Calu3 (cell line): ENCODE results near the gene LIMS2. TPM values are rescaled to one million over a fixed set of nuclear protein-coding genes. Genes with fewer than 3 reads are reported as not detected.

ENCODE experiments used
- BruUV-seq: library from RNA; stranded (reverse); fragments of 400-500 nt; replicated peaks from 2 replicates; lab custom pipeline; 2021; lab: Mats Ljungman, UMichigan
- CTCF ChIA-PET: fragments of 300-600 bp; sonication (Branson Sonifier 250); formaldehyde crosslinking; loops from one replicate; lab custom pipeline; 2022; ENCODE audit warnings: antibody characterized with exemption; lab: Charles Lee
- DNase-seq: peaks from one replicate; pipeline ENCODE4 v3.0.0; 2022
- H3K27ac Mint-ChIP-seq: one replicate; pipeline ENCODE4 v1.8.0; 2022; ENCODE audit warnings: mixed read lengths; ENCODE audit not compliant: unreplicated experiment
- H3K27me3 Mint-ChIP-seq: one replicate; pipeline ENCODE4 v1.8.0; 2022; ENCODE audit warnings: mixed read lengths; ENCODE audit not compliant: unreplicated experiment
- H3K36me3 Mint-ChIP-seq: one replicate; pipeline ENCODE4 v1.8.0; 2022; ENCODE audit warnings: mild to moderate bottlenecking, moderate library complexity, mixed read lengths; ENCODE audit not compliant: insufficient read depth, unreplicated experiment
- H3K4me1 Mint-ChIP-seq: one replicate; pipeline ENCODE4 v1.8.0; 2022; ENCODE audit warnings: mild to moderate bottlenecking, low read depth, mixed read lengths; ENCODE audit not compliant: unreplicated experiment
- H3K4me3 Mint-ChIP-seq: one replicate; pipeline ENCODE4 v1.8.0; 2022; ENCODE audit warnings: mild to moderate bottlenecking, low read depth, moderate library complexity, mixed read lengths; ENCODE audit not compliant: unreplicated experiment
- H3K9me3 Mint-ChIP-seq: one replicate; pipeline ENCODE4 v1.8.0; 2022; ENCODE audit warnings: low read depth, mixed read lengths; ENCODE audit not compliant: unreplicated experiment
- intact Hi-C: fragments of 100-400 bp; cut with micrococcal nuclease; formaldehyde crosslinking; loops from one replicate; pipeline ENCODE4 v1.10.0; 2022; ENCODE audit not compliant: unreplicated experiment
- total RNA-seq: library from RNA; stranded (reverse); gene quantifications from 2 replicates; pipeline ENCODE4 v1.2.3, GENCODE V29; 2022
- TF ChIP-seq, protein P1 (sequence below): fragments of 200-600 bp; IDR thresholded peaks from one replicate; pipeline ENCODE4 v1.8.0; 2022; ENCODE audit warnings: antibody characterized with exemption; ENCODE audit not compliant: unreplicated experiment

The LIMS2 gene
- total RNA-seq, 1 experiment from 2014 or later, result 0.31 TPM

- intact Hi-C loops, result no loop called here
- H3K27ac Mint-ChIP-seq, result peak overlapping the region; percentile 95
- H3K36me3 Mint-ChIP-seq, result peaks cover 57% of the 10 kb centered on the region
- H3K4me3 Mint-ChIP-seq, result peak overlapping the region; percentile 73
- CTCF ChIA-PET, result interaction anchor here (0.5 to 0.6 kb wide), 2 partner anchors 81 to 111 kb away, joined by 3 read pairs; no protein-coding TSS in a partner anchor
- no peaks in the 10 kb centered on the region for H3K27me3 Mint-ChIP-seq
- TF ChIP-seq, protein P1, sequence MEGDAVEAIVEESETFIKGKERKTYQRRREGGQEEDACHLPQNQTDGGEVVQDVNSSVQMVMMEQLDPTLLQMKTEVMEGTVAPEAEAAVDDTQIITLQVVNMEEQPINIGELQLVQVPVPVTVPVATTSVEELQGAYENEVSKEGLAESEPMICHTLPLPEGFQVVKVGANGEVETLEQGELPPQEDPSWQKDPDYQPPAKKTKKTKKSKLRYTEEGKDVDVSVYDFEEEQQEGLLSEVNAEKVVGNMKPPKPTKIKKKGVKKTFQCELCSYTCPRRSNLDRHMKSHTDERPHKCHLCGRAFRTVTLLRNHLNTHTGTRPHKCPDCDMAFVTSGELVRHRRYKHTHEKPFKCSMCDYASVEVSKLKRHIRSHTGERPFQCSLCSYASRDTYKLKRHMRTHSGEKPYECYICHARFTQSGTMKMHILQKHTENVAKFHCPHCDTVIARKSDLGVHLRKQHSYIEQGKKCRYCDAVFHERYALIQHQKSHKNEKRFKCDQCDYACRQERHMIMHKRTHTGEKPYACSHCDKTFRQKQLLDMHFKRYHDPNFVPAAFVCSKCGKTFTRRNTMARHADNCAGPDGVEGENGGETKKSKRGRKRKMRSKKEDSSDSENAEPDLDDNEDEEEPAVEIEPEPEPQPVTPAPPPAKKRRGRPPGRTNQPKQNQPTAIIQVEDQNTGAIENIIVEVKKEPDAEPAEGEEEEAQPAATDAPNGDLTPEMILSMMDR, result no peak
- peak; percentile 79 for DNase-seq
- BruUV-seq, result no TSS peak
- H3K9me3 Mint-ChIP-seq, result no peaks in the 10 kb centered on the region
- H3K4me1 Mint-ChIP-seq, result peaks cover 13% of the 10 kb centered on the region
These were observed 26.5 kb upstream of the LIMS2 start for GRCh38 chr2:127701651-127702394.

- no TSS peak for BruUV-seq
- H3K27me3 Mint-ChIP-seq, result no peaks in the 10 kb centered on the region
- peak; percentile 93 for DNase-seq
- intact Hi-C loops, result no loop called here
- H3K27ac Mint-ChIP-seq, result peak within 1 kb of the TSS; percentile 95
- CTCF ChIA-PET, result no interaction called here
- H3K4me3 Mint-ChIP-seq, result peak within 1 kb of the TSS; percentile 73
- peaks cover 52% of the 10 kb centered on the region for H3K36me3 Mint-ChIP-seq
- TF ChIP-seq, protein P1, result no peak
- peaks cover 13% of the 10 kb centered on the region for H3K4me1 Mint-ChIP-seq
- no peaks in the 10 kb centered on the region for H3K9me3 Mint-ChIP-seq
These were observed 25.9 kb upstream of the LIMS2 start, which contains the start of gene SFT2D3 for GRCh38 chr2:127701193-127701650. SFT2D3 (plus strand) TSS chr2:127701497; CDS start chr2:127701529, 32 bp downstream.

DNA sequence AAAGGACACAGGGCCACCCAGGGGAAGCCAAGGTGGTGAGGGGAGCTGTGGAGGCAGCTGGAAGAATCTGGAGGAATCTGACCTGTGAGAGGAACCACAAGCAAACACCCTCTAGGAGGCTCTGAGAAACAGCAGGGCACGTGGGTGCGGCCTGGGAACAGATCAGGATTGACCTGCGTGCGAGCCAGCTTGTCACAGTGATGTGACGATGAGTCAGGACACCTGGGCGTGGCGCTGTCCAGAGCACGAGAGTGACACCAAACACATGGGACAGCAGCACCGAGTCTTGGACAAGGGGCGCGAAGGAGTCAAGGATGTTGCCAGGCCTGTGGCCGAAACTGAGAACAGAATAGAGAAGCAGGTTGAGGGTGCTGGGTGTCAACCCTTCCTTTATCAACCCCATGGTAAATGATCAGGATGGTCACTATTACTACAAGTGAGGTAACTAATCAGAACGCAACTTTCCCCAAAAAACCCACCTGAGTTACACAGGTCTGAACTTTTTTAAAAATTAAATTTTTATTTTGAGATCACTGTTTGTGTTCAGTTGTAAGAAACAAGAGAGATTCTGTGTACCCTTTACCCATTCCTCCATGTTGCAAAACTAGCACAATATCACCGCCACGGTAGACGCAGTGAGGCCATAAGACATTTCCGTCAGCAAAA, 25.3 kb upstream of the LIMS2 start:
- Mint-ChIP-seq H3K36me3 (peaks cover 50% of the 10 kb centered on the region), H3K27me3 (no peaks in the 10 kb centered on the region), H3K27ac (peak overlapping the region; percentile 95), H3K4me1 (peaks cover 13% of the 10 kb centered on the region), H3K9me3 (no peaks in the 10 kb centered on the region), H3K4me3 (peak overlapping the region; percentile 73)
- TF ChIP-seq, protein P1, result no peak
- intact Hi-C loops, result no loop called here
- TSS peak; percentile 90 for BruUV-seq
- CTCF ChIA-PET, result no interaction called here
- DNase-seq, result peak; percentile 86

- peaks cover 33% of the 10 kb centered on the region for H3K36me3 Mint-ChIP-seq
- CTCF ChIA-PET, result no interaction called here
- H3K27ac Mint-ChIP-seq, result no peak overlapping the region
- no peak overlapping the region for H3K4me3 Mint-ChIP-seq
- intact Hi-C loops, result loop anchor here (5.0 kb wide), 2 partner anchors 106 to 171 kb away; partner anchors contain the start of gene IWS1
- TF ChIP-seq, protein P1, result no peak
- no TSS peak for BruUV-seq
- no peaks in the 10 kb centered on the region for H3K27me3 Mint-ChIP-seq
- no peaks in the 10 kb centered on the region for H3K9me3 Mint-ChIP-seq
- H3K4me1 Mint-ChIP-seq, result peaks cover 13% of the 10 kb centered on the region
- no peak for DNase-seq
These were observed 23.4 kb upstream of the LIMS2 start for GRCh38 chr2:127698553-127699355.
